ENCODE results near the gene TNFRSF8.

- no peak for TF ChIP-seq TCF7L2 (IDR thresholded peaks at IDR 0.05; ENCODE audit: low read depth, low read length)
- no peak for TF ChIP-seq CTCF (IDR thresholded peaks at IDR 0.05)
- no peak for TF ChIP-seq REST (IDR thresholded peaks at IDR 0.05; ENCODE audit: insufficient read depth in 1 of 2, low read depth in 2 of 2, low read length in 1 of 2)
These were observed 43.1 kb upstream of the TNFRSF8 start for GRCh38 chr1:12019858-12020509.

Measured in Panc1 (cell line).